Measurements from ENCODE around the gene AP5S1.

Gene AP5S1

GRCh38 chr20:3801299-3801698 lies 19.0 kb upstream of the AP5S1 start:
- no peak for DNase-seq (ENCODE audit: low read depth in 1 of 2, low spot score in 1 of 2)
- H3K27ac ChIP-seq (replicated peaks), result no peak overlapping the region
- TF ChIP-seq CTCF (IDR thresholded peaks at IDR 0.05; ENCODE audit: insufficient read depth, low read length), result no peak
- TF ChIP-seq GABPA (IDR thresholded peaks at IDR 0.05; ENCODE audit: low read depth), result no peak
- no peaks in the 10 kb centered on the region for H3K27me3 ChIP-seq (ENCODE audit: insufficient read depth, poor library complexity, severe bottlenecking)
- no peak overlapping the region for H3K4me3 ChIP-seq (replicated peaks; ENCODE audit: insufficient read depth, low read length)

GRCh38 chr20:3801846-3802245 lies 18.5 kb upstream of the AP5S1 start:
- no peak for DNase-seq (ENCODE audit: low read depth in 1 of 2, low spot score in 1 of 2)
- no peak overlapping the region for H3K27ac ChIP-seq (replicated peaks)
- no peaks in the 10 kb centered on the region for H3K27me3 ChIP-seq (ENCODE audit: insufficient read depth, poor library complexity, severe bottlenecking)
- no peak overlapping the region for H3K4me3 ChIP-seq (replicated peaks; ENCODE audit: insufficient read depth, low read length)
- no peak for TF ChIP-seq POLR2AphosphoS5 (IDR thresholded peaks at IDR 0.05; ENCODE audit: low read depth)
- TF ChIP-seq SPI1 (IDR thresholded peaks at IDR 0.05; ENCODE audit: borderline replicate concordance, low read depth), result no peak
- TF ChIP-seq CTCF (IDR thresholded peaks at IDR 0.05; ENCODE audit: insufficient read depth, low read length), result no peak
- TF ChIP-seq GABPA (IDR thresholded peaks at IDR 0.05; ENCODE audit: low read depth), result no peak
- TF ChIP-seq REST (IDR thresholded peaks at IDR 0.05; ENCODE audit: insufficient replicate concordance, low read depth), result no peak

GRCh38 chr20:3802524-3803239 lies 17.7 kb upstream of the AP5S1 start:
- Histone ChIP-seq H3K4me3 (replicated peaks; ENCODE audit: insufficient read depth, low read length) (no peak overlapping the region), H3K27ac (replicated peaks) (no peak overlapping the region)

GRCh38 chr20:3803289-3803688 lies 17.1 kb upstream of the AP5S1 start:
- Histone ChIP-seq H3K27me3 (ENCODE audit: insufficient read depth, poor library complexity, severe bottlenecking) (no peaks in the 10 kb centered on the region), H3K27ac (replicated peaks) (no peak overlapping the region)

More at GRCh38 chr20:3802524-3803239, 17.7 kb upstream of the AP5S1 start:
- H3K27me3 ChIP-seq (ENCODE audit: insufficient read depth, poor library complexity, severe bottlenecking), result no peaks in the 10 kb centered on the region
- DNase-seq (ENCODE audit: low read depth in 1 of 2, low spot score in 1 of 2), result no peak
- TF ChIP-seq SPI1 (IDR thresholded peaks at IDR 0.05; ENCODE audit: borderline replicate concordance, low read depth) (peak; percentile 71; the same call in 1 of the 2 replicates), GABPA (IDR thresholded peaks at IDR 0.05; ENCODE audit: low read depth) (no peak)

More at GRCh38 chr20:3803289-3803688, 17.1 kb upstream of the AP5S1 start:
- DNase-seq (ENCODE audit: low read depth in 1 of 2, low spot score in 1 of 2), result no peak
- TF ChIP-seq POLR2AphosphoS5 (IDR thresholded peaks at IDR 0.05; ENCODE audit: low read depth) (no peak), SPI1 (IDR thresholded peaks at IDR 0.05; ENCODE audit: borderline replicate concordance, low read depth) (no peak), GABPA (IDR thresholded peaks at IDR 0.05; ENCODE audit: low read depth) (no peak), CTCF (IDR thresholded peaks at IDR 0.05; ENCODE audit: insufficient read depth, low read length) (no peak), REST (IDR thresholded peaks at IDR 0.05; ENCODE audit: insufficient replicate concordance, low read depth) (no peak)
- H3K4me3 ChIP-seq (replicated peaks; ENCODE audit: insufficient read depth, low read length), result no peak overlapping the region

All from HL-60 (cell line).